Measurements from ENCODE around the gene TUBB4B.

DNA sequence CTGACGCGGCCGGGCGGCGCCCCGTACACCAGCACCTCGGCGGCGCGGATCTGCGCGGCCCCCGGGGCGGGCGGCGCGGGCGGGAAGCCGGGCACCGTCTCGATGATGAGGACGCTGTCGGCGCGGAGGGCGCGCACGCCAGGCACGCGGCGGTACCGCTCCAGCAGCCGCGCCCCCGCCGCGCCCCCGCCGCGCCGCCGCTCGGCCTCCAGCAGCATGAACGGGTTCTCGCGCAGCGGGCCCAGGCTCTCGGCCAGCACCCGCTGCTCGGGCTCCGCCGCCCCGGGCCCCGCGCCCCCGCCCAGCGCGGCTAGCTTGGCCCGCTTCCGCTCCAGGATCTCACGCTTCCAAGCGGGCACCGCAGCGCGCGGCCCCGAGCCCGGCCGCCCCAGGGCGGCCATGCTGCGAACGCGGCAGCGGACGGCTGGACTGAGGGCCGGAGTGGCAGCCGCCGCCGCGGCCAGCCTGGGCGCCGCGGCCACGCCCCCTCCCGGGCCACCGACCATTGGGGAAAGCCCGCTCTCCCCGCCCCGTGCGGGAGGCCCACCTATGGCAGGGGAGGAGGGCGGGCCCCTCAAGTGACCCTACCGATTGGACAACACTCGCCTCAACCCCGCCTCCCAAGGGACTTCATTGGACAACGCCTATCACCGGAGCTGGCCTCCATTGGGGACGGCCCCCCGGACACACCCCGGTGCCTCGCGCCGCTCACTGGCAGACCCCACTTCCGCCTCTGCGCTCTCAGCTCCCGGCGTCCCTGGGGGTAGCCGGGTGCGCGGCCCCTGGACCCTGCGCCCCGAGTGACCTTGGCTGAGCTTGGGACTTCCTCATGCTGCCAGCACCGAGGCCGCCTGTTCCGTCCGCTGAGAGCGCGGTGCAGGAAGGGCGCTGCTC lies 40.5 kb upstream of the TUBB4B start, which contains the start of gene TPRN:
- TF ChIP-seq, protein P1, sequence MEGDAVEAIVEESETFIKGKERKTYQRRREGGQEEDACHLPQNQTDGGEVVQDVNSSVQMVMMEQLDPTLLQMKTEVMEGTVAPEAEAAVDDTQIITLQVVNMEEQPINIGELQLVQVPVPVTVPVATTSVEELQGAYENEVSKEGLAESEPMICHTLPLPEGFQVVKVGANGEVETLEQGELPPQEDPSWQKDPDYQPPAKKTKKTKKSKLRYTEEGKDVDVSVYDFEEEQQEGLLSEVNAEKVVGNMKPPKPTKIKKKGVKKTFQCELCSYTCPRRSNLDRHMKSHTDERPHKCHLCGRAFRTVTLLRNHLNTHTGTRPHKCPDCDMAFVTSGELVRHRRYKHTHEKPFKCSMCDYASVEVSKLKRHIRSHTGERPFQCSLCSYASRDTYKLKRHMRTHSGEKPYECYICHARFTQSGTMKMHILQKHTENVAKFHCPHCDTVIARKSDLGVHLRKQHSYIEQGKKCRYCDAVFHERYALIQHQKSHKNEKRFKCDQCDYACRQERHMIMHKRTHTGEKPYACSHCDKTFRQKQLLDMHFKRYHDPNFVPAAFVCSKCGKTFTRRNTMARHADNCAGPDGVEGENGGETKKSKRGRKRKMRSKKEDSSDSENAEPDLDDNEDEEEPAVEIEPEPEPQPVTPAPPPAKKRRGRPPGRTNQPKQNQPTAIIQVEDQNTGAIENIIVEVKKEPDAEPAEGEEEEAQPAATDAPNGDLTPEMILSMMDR (conservative IDR thresholded peaks at IDR 0.05 in 1 of 2, IDR thresholded peaks at IDR 0.05 in 1 of 2; ENCODE audit: extremely low read depth in 1 of 2, insufficient read depth in 1 of 2, low read depth in 1 of 2, low read length in 2 of 2): no peak
- TF ChIP-seq EZH2 (IDR thresholded peaks at IDR 0.05; ENCODE audit: borderline replicate concordance, low read length): no peak
